T follicular helper cell (primary cell): ENCODE results near the gene SEMA5A.

Experiments
- DNase-seq: peaks from one replicate; pipeline ENCODE4 v3.0.0-alpha.2; 2020; ENCODE audit warnings: low read depth

SEMA5A gene

DNA sequence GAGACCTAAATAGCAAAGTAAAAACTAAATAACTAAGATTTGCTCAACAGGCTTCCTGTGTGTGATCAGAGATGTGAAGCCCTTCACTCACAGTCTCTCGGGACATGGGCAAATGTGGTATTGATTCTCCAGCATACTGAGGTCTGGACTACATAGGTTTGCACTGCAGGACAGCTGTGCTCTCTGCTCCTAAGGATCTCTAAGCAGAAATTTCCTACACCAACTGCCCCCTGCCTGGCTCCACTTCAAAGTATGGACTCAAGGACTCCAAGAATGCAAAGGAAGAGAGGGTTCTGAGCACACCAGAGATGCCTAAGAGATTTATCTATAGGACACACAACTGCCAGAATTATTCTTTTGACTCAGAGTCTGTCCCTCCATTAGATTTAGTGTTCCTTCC, 487.2 kb downstream of the SEMA5A start:
- no peak for DNase-seq

DNA sequence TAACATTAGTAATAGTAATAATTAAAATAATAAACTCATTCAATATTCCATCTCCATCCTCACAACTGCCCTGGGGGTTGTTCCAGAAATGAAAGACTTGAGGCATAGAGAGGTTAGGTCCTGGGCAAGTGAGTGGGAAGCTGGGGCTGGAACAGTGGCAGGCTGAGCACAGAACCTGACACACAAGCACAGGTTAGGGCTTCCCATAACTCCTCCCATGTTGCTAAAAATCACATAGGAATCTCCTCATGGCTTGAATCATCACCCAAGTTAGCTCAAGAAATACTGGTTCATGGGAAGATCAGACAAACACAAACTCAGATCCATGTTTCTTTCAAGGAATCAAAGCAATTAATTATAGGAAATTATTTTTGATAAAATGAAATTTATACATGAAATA, 487.7 kb downstream of the SEMA5A start:
- DNase-seq: no peak

DNA sequence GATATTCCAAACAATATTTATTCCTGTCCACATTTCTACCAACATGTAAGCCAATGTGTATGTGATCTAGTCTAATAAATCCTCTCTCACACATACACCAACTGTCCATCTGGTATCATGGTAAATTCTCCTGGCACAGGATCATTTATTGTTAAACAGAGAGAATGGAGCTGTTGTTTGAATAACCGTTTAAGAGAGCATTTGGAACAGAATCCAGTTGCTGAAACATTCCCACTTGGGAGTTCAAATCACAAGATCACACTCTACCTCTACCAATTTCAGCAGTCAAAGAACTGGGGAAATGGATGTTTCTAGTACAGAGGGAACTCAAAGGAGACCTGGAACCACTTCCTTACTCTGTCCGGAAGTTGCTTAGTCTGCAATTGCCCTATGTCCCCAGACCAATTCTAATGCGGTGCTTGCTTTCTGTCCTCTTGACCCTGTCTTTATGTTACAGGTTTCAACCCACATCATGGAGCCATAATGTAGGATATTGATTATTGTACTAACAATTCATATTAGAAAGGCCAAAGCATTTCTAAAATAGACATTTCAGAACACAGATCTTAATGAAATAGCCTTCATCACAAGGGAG, 488.4 kb downstream of the SEMA5A start:
- no peak for DNase-seq

DNA sequence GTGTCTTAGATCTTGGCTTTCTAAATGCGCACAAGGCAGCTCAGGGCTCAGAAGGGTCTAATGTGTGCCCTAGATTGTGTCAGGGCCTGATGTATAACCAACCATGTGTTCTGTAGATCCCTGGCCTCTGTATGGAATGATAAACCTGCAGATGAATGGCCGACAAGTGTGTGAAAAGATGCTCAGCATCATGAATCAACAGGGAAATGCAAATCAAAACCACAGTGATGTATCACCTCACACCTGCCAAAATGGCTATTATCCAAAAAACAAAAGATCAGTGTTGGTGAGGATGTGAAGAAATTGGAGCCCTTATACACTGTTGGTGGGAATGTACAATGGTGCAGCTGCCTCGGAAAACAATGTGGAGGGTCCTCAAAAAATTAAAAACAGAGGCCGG, 489.8 kb downstream of the SEMA5A start:
- DNase-seq: no peak

DNA sequence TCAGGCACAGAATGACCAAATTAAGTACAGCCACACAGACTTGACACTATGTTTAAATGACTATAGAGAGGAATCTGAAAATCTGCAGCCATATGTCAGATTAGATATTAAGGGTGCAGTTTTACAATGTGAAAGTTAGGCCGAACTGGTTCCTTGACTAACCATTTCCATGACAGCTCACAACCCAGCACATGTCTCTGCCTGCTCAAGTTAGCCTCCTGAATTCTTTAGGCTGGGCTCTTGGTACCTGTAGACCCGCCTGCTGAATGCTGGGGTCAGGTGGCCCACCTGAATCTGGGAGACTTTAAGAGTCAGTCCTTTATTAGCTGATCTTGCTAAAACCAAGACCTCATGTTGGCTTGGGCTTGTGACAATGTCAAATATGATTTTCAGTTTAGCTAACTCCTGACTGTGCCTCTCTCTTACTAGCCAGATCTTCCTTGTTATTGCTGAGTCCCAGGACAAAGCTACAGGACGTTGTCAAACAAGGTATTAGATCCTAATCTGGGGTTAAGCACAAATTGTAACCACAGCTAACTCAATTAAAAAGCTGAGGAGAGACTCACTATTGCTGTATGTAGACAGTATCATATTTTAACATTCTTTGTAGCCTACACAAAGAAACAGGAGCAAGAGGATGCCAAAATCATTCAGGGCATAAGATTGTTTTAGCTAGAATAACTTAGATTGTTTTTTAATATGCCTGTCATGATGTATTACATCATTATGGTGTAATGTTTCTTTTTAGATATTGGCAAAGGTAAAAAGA, 490.9 kb downstream of the SEMA5A start:
- no peak for DNase-seq

DNA sequence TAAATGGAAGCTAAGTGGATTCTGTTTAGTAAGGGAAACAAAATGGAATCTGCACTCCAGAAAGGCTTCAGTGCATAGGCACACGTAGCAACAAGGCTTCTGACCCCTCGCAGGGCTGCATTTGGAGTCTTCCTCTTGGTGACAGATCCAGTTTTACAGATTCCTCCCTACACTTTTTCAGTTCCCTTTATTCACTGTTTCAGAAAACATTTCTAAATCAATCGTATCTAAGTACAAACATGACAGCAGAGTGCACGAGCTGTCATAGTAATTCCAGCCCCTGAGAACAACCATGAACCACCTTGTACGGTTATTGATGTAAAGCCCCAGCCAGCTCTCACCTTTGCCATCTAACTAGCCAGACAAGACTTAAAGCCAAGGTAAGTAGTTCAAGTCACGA, 491.6 kb downstream of the SEMA5A start:
- DNase-seq: no peak

DNA sequence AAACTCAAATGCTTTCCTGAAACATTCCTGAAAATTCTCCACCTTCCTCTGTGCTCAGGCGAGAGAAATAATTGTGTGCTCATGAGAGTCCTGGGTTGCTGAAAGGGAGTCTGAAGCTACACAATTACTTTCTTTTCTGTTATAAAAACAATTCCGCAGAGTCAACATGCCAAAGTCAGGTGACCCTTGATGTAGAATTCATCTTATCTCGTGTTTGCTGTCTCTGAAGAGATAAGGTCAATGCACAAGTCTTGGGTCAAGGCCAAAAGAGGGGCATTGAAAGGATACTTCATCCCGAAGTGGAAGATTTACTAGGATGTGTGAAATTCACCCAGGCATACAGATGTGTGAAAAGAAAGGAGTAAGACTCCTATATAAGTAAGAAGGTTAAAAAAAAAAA, 493.5 kb downstream of the SEMA5A start:
- DNase-seq: no peak

DNA sequence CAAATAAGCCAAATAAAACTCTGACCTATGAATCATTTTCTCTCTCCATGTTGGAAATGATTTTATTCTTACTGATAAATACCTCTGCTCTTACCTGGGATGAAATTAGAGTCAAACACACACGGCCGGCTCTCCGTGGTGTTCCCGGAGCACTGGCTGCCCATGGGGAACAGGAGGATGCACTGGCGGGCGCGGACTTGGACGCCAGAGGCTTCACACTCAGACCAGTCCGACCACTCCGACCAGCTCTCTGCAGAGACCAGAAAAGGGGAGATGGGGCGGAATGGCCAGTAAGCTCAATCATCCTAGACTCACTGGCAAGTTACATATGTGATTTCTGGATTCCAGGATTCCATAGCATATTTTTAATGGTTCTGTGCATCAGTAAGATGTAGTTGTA, 494.1 kb downstream of the SEMA5A start:
- no peak for DNase-seq

DNA sequence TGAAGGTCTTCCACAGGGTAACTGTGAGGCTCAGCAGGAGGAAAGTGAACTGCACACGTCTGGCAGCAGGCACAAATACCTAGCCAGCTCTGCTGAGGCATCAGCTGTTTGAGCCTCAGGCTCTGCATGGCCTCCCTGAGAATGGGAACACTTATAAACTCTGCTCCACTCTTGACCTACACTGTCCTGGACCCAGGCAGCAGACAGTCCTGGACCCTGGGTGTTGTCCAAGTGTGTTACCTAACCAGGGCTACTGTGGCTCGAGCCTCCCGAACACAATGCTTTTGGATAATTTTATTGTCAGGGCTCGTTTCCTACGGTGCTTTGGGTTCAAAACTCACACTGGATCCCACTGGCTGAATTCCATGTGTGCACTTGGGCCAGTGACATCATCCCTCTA, 497.9 kb downstream of the SEMA5A start:
- DNase-seq: no peak

DNA sequence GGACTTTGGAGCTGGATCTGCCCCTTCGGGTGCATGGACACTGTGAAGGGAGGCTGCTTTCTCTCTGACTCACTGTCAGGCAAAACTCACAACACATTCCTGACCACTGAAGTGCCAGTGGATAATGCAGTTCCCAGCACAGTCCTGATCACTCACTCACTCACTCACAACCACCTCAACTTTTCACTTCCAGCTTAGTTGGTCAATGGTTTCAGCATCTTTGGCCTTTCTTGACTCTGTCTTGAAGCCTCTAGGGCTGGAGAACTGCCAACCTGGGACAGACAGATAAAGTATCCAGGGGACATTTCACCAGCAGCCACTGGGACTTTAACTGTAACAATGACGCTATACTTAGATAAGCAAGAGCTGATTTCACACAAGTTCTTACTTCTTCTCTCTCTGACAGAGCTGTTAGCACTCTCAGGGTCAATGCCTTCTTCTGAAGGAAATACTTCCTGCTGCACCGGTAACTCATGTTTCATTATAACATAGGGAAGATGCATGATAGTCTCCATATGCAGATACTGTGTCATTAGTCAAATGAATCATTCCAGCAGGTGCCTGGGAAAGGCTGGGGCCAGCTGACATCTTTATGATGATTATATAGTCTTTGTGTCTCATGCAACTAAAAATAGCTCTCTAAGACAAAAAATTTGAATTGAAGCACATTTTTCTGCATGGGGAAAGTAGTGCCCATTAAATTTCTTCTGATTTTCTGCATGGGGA, 499.0 kb downstream of the SEMA5A start:
- no peak for DNase-seq

DNA sequence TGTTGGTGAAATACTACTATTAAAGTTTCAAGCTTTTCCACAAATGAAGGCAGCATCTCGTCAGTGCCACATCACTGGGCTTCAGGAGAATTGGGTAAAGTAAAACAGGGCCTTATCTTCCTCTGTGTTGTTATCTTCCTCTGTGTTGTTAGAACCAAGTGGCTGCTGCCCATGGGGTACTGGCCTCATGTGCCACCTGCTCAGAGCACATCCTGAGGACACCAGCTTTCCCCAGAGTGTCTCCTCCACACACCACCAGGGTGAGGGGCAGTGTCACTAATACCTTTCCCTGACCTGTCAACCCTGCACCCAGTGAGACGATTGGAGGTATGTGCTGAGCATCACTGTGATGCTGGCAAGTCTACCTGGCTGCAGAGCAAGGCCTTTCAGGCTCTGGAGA, 499.9 kb downstream of the SEMA5A start:
- no peak for DNase-seq

DNA sequence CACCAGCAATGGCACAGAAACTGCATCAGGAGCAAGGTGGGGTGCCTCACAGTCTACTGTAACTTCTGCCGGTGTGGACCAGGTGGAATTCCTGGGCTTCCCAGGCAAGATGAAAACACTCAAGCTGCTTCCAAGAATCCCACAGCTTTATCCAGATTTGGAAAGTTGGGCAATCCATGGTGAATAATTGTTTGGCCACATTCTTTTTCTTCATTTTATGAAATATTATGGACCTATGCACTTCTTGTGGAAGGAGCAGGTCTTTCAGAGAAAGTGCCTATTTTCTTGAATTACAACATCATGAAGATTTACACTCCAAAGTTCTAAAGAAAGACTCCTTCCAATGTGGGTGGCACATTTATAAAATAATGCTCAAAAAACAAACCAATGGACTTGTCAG, 503.6 kb downstream of the SEMA5A start:
- DNase-seq: no peak

DNA sequence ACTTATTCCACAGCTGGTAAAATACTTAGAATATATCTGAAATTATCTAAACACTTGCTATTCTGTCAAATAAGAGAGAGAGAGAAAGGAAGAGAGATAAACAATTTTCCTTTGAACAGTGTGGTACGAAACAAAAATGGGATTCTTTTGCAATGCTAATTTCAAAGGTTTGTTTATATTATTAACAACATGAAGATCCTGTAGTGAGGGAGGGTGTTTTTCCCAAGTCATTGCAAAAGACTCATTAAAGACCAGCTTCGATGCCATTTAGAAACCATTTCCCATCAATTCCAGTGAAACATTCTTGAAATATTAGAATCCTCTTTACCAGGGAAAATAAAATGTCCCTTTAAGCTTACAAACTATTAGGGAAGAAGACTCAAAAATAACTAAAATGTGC, 505.4 kb downstream of the SEMA5A start:
- DNase-seq: no peak

DNA sequence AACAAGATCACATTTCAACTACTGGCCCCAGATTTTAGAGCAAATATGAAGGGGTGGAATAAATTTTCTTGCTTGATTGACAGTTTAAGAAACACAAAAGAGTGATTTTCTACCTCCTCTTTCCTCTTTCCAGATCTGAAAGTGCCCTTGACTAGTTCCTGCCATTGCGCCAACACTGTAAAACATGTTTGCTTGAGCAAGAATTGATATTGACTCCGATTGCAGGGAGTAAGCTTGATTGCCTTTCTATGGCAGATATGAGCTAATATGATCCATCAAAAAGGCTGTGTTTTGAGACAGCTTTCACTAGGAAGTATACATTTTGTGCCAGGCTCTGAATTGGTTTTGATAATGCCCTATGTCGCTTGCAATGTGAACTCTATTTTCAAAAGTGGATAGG, 508.8 kb downstream of the SEMA5A start:
- no peak for DNase-seq

DNA sequence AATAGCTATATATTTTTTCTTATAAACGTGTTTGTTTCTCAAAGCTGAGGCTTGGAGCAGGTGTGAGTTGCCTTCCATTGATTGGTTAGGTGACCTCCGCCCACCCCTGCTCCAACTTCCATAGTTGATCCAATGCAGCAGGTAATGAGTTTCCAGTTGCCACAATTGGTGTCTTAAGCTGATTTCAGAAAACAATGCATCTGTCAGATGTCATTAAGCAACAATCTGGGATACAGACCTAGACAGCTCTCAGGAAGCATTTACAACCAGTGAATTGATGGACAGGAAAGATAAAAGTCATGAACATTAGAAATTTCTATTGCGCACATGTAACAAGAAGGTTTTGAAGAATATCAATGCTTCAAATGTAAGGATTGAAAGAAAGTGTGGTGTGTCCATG, 510.5 kb downstream of the SEMA5A start:
- DNase-seq: no peak

DNA sequence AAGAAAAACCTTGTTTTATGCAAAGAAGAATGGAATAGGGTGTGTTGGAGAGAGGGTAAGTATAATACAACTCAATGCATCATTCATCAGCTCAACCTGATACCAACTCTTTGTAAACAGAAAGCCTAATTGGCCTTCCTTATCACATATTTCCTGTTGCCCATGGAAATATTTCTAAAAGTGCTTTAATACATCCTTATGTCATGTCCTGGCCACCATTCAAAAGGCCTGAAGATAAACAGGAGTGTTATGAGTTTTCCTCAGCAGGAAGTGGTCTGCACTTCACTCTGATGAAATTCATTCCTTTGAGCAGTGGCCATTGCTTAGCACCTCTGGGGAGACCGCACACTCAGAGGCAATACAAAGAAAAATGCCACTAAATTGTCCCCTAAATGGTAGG, 511.2 kb downstream of the SEMA5A start:
- no peak for DNase-seq

DNA sequence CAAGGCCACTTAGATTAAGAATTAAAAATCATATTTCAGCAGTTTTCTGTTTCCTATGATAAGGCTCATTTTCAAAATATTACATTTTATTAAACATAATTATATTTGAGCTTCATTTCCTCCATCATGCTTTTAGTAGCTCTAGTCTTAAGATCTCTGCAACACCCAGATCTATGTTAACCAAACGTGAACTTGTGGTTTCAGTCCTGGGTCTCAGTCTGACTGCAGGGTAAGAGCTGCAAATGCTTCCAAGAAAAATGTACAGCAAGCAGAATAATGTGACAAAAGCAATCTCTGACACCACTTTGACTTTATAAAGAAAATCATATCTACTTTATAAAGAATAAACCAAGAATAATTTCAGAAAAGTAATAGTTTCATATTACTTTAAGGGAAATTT, 512.4 kb downstream of the SEMA5A start:
- DNase-seq: no peak

DNA sequence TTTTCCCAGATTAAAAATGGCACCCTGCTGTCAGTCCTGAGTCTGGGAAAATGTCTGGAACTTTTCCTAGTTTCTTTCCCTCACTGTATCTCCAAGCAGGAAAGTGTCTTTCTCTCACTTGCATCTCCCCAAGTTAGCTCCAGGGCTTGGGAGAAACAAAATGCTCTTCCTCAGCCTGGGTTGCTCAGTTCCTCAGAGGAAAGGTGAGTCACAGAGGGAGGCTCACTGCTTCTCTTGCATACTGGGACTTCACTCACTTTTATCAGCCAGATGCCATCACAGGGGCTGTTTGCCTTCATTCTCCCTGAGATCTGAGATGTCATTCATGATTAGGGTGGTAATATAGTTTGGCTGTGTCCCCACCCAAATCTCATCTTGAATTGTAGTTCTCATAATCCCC, 519.9 kb downstream of the SEMA5A start:
- no peak for DNase-seq

DNA sequence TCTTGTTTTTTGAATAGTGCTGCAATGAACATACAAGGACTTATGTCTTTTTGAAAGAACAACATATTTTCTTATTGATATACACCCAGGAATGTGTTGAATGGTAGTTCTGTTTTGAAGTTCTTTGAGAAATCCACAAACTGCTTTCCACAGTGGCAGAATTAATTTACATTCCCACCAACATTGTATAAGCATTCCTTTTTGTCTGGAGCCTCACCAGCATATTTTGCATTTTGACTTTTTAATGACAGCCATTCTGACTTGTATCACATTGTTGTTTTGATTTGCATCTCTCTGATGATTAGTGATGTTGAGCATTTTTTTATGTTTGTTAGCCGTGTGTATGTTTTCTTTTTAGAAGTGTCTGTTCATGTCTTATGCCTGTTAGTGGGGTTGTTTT, 524.9 kb downstream of the SEMA5A start:
- DNase-seq: no peak

DNA sequence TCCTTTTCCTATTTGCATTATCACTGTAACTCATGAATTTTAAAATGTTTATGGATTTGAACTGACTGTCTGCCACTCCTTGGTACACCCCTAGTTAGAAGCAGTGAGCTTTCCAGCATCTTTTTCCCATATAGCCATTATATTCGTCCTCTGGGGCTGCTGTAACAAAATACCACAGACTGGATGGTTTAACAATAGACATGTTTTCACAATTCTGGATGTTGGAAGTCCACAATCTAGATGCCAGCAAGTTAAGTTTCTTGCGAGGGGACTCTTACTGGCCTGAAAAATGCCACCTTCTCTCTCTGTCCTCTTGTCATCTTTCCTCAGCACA, 530.0 kb downstream of the SEMA5A start:
- no peak for DNase-seq

DNA sequence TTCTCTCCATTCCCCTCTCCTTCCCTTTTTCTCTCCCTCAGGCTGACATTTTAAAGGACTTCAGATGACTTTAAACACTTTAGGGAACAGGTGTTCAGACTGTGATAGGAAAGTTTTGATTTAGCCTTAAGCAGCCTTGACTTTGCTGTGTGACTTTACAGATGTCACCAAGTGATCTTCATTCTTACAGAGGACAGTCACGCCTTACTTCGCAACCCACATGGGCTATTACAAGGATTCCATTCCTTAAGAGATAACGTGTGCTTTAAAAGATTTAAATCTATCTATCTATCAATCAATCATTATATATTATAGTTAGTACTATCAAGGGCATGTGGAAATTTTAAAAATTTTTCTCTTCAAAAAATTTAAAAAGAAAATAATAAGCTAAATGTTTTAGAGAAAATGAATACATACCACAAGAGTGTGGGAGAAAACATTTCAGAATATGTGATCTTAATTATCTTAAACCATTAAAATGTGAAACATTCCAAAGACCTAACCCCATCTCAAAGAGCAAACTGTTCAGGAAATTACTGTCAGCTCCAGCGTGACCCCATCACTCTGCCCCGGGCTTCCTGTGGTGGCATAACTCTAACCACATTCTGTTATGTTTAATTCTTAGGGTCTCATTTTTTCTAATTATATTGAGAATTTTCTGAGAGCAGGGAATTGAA, 530.5 kb downstream of the SEMA5A start:
- no peak for DNase-seq

DNA sequence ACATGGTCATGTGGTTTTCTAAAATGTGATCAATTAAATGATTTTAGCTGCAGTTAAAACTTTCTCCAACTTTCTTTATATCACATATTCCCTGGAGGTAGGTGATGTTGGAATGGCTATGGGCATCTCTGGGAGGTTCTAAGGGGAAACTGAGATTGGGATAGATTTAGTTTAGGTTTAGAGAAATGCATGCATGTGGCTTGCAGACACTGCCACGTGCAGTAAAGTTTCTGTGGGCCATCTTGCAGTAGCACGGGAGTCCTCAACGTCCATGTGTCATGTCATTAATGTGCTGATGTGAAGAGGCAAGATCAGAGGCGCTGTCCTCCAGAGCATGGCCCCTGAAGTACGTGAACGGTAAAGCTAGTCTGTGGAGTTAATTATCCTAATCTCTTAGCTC, 532.7 kb downstream of the SEMA5A start:
- DNase-seq: no peak
